ENCODE data around the gene UPK1A. TPM values are rescaled to one million over a fixed set of nuclear protein-coding genes. Genes with fewer than 3 reads are reported as not detected.

The UPK1A gene
- total and polyA plus RNA-seq, 8 donors, result 0.16 TPM; not detected in 7

DNA sequence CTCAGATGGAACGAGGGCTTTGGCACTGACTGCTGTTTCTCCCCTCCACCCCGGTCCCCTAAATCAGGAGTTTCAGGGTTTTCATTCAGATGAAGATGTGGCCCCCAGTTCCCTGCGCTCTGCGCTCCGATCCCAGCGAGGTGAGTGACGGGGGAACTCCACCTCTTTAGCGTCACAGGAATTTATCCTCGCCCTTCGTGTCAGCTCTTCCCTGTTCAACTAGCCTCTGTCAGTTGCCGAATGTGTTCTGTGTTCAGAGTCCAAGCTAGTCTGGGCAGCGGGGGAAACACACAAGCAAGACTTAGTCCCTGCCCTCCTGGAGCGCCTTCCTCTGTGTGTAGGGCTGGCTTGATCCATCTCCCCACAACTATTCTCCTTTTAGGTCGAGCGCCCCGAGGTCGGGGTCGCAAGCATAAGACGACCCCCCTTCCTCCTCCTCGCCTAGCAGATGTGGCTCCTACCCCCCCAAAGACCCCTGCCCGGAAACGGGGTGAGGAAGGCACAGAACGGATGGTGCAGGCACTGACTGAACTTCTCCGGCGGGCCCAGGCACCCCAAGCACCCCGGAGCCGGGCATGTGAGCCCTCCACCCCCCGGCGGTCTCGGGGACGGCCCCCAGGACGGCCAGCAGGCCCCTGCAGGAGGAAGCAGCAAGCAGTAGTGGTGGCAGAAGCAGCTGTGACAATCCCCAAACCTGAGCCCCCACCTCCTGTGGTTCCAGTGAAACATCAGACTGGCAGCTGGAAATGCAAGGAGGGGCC lies 53.3 kb downstream of the UPK1A start:
- H3K4me3 ChIP-seq, result peak overlapping the region in 2 of 4 donors; percentile 89 to 92
- ATAC-seq (no peak), DNase-seq (peak in 3 of 6 donors; percentile 42 to 70 (median 48)), FAIRE-seq (no peak)
- peaks cover 6 to 15% (median 8%) of the 10 kb centered on the region in 3 donors for H3K4me1 ChIP-seq
- no peaks in the 10 kb centered on the region for H3K27me3 ChIP-seq
- no peak overlapping the region for H3K27ac ChIP-seq
- H3K36me3 ChIP-seq, result peaks cover 8 to 31% (median 27%) of the 10 kb centered on the region in 3 donors
- TF ChIP-seq, protein P1, sequence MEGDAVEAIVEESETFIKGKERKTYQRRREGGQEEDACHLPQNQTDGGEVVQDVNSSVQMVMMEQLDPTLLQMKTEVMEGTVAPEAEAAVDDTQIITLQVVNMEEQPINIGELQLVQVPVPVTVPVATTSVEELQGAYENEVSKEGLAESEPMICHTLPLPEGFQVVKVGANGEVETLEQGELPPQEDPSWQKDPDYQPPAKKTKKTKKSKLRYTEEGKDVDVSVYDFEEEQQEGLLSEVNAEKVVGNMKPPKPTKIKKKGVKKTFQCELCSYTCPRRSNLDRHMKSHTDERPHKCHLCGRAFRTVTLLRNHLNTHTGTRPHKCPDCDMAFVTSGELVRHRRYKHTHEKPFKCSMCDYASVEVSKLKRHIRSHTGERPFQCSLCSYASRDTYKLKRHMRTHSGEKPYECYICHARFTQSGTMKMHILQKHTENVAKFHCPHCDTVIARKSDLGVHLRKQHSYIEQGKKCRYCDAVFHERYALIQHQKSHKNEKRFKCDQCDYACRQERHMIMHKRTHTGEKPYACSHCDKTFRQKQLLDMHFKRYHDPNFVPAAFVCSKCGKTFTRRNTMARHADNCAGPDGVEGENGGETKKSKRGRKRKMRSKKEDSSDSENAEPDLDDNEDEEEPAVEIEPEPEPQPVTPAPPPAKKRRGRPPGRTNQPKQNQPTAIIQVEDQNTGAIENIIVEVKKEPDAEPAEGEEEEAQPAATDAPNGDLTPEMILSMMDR (IDR thresholded peaks at IDR 0.05), result no peak
- WGBS, 2 donors, result 69 to 80% methylated on average over 30 to 32 of the region's 32 CpGs
- no peaks in the 10 kb centered on the region for H3K9me3 ChIP-seq
- intact Hi-C loops (cut with DNase I), result loop anchor here in 1 of 3 donors (10.0 kb wide), 1 partner anchor 175 kb away; the partner anchor contains the start of gene TMEM147

DNA sequence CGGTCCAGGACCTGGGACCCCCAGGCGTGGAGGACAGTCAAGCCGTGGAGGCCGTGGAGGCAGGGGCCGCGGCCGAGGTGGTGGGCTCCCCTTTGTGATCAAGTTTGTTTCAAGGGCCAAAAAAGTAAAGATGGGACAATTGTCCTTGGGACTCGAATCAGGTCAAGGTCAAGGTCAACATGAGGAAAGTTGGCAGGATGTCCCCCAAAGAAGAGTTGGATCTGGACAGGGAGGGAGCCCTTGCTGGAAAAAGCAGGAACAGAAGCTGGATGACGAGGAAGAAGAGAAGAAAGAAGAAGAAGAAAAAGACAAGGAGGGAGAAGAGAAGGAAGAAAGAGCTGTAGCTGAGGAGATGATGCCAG lies 53.8 kb downstream of the UPK1A start:
- WGBS, 2 donors, result 83 to 87% methylated on average over 9 of the region's 9 CpGs
- DNase-seq (no peak), FAIRE-seq (no peak), ATAC-seq (no peak)
- intact Hi-C loops (cut with DNase I), result loop anchor here in 1 of 3 donors (10.0 kb wide), 1 partner anchor 175 kb away; the partner anchor contains the start of gene TMEM147
- TF ChIP-seq, protein P1 (IDR thresholded peaks at IDR 0.05), result no peak
- H3K4me1 ChIP-seq, result peaks cover 6 to 15% (median 8%) of the 10 kb centered on the region in 3 donors
- H3K27me3 ChIP-seq, result no peaks in the 10 kb centered on the region
- H3K4me3 ChIP-seq, result no peak overlapping the region
- H3K9me3 ChIP-seq, result no peaks in the 10 kb centered on the region
- H3K36me3 ChIP-seq, result peaks cover 8 to 36% (median 32%) of the 10 kb centered on the region in 3 donors
- H3K27ac ChIP-seq, result no peak overlapping the region

DNA sequence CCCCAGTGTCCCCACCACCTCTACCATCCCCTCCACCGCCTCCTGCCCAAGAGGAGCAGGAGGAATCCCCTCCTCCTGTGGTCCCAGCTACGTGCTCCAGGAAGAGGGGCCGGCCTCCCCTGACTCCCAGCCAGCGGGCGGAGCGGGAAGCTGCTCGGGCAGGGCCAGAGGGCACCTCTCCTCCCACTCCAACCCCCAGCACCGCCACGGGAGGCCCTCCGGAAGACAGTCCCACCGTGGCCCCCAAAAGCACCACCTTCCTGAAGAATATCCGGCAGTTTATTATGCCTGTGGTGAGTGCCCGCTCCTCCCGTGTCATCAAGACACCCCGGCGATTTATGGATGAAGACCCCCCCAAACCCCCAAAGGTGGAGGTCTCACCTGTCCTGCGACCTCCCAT lies 54.3 kb downstream of the UPK1A start:
- Histone ChIP-seq H3K9me3 (no peaks in the 10 kb centered on the region), H3K4me1 (peaks cover 3 to 11% (median 3%) of the 10 kb centered on the region in 3 donors), H3K27ac (no peak overlapping the region), H3K4me3 (no peak overlapping the region), H3K36me3 (peaks cover 8 to 41% (median 37%) of the 10 kb centered on the region in 3 donors), H3K27me3 (no peaks in the 10 kb centered on the region)
- WGBS, 2 donors, result 87 to 89% methylated on average over 17 of the region's 17 CpGs
- TF ChIP-seq, protein P1 (IDR thresholded peaks at IDR 0.05), result no peak
- intact Hi-C loops (cut with DNase I), result loop anchor here in 1 of 3 donors (10.0 kb wide), 1 partner anchor 176 kb away; the partner anchor contains the start of gene TMEM147
- peak in 3 of 6 donors; percentile 30 to 77 (median 45) for DNase-seq
- no peak for FAIRE-seq
- ATAC-seq, result no peak

DNA sequence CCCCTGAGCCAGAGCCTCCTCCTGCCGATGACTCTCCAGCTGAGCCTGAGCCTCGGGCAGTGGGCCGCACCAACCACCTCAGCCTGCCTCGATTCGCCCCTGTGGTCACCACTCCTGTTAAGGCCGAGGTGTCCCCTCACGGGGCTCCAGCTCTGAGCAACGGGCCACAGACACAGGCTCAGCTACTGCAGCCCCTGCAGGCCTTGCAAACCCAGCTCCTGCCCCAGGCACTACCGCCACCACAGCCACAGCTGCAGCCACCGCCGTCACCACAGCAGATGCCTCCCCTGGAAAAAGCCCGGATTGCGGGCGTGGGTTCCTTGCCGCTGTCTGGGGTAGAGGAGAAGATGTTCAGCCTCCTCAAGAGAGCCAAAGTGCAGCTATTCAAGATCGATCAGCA lies 55.1 kb downstream of the UPK1A start:
- Histone ChIP-seq H3K4me3 (no peak overlapping the region), H3K9me3 (no peaks in the 10 kb centered on the region), H3K27me3 (no peaks in the 10 kb centered on the region), H3K27ac (no peak overlapping the region), H3K4me1 (peaks cover 0 to 7% (median 0%) of the 10 kb centered on the region in 3 donors), H3K36me3 (peaks cover 8 to 49% (median 43%) of the 10 kb centered on the region in 3 donors)
- WGBS, 2 donors, result 92 to 93% methylated on average over 16 of the region's 16 CpGs
- DNase-seq (peak in 3 of 6 donors; percentile 15 to 65 (median 23)), FAIRE-seq (no peak), ATAC-seq (no peak)
- intact Hi-C loops (cut with DNase I), result loop anchor here in 1 of 3 donors (10.0 kb wide), 1 partner anchor 177 kb away; the partner anchor contains the start of gene TMEM147
- TF ChIP-seq, protein P1 (IDR thresholded peaks at IDR 0.05), result no peak
